ENCODE measurements around the gene SYT3.

SYT3 gene

DNA sequence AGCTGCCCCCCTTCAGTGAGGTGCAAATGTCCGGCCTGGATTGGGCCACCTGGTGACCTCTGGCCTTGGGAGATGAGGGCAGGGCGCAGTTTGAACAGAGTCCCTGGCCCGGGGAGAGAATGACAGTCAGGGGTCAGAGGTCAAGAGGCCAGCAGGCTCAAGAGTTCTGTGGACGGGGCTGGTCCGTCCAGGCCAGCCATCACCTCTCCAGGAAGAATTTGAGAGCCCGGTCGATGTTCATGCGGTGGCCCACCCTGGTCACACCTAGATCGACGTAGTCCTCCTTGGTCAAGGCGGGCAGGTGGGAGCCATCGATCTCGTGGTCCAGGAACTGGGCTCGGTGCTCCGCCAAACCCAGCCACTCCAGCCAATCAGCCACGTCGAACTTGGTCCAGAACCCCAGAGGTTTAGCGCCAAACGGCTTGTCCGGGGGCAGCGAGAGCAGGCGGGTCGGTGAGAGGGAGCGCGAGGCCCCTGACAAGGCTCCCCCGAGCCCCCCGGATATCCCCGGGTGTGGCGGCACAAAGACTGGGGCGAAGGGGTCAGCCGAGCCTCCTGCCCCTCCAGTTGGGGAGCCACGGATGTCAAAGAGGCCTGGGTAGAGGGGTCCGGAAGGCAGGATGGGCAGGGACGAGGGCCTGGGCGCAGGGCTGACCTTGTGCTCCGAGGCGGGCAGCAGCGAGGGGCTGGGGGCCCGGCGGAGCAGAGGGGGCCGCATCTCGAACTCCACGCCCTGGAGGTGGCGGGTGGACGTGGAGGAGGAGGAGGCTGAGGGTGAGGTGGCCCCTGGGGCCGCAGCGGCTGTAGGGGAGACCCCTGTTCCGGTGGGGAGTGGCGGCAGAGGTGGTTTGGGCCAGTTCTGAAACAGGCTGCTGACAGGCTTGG, 22.3 kb upstream of the SYT3 start:
- DNase-seq = no peak

DNA sequence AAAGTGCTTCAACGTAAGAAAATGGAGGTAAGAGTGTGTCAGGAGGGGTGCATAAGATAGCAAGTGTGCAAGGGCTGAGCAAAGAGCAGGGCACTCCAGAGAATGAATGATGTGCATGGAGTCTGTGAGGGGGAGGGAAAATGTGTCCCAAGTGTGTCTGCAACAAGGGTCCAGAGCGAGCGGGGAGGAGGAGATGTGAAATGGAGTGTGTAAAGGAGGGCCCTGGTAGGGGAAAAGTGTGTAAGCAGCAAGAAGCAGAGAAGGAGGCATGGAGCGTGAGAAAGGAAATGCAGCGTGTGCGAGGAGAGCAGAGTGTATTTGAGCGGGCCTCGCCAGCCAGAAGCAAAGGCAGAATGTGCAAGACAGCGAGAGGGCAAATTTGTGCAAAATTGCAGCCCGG, 21.3 kb upstream of the SYT3 start:
- no peak for DNase-seq

DNA sequence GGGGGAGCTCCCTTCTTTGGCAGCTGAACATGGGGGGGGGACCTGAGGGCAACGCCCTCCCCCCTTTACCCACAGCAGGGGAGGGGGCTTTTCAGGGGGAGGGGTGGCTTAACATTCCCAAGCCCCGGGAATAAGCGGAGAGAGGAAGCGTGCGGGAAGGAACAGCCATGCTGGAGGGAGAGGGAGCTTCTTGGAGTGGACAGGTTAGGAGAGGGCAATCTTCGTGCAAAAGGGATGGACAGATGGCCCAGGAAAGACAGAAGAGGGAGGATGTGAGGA, 20.3 kb upstream of the SYT3 start:
- DNase-seq = no peak

DNA sequence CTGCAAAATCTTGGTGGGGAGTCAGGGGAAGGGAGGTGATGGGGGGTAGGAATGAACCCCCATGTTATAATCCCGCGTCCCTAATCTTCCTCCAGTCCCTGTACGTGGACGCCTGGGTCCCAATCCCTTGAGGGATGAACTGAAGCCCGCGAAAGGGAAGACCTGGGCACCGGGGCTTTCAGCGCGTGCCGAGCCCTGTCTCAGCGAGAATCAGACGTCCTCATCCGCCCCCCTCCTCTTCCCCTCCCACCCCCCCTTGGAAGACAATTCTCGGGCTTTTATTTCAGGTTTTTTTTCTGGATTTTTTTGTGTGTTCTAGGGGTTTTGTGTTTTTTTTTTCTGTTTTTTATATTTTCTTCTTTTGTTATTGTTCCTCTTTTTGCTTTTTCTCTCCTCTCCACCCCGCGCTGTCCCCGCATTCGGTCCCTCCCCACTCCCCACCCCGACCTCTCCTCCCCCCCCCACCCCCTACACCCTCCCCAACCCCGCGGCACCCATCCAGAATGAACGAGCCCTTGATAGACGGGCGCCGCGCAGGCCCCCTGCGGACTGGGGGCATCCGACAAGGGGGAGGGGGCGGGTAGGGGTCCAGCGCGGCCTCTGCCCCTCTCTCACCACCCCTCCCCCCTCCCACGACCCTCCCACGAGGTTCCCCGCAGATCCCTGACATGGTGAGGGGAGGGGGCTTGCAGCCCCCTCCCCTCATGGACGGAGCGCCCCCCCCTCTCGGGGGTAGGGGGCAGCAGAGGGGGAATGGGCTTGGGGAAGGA, 19.8 kb upstream of the SYT3 start:
- no peak for DNase-seq

DNA sequence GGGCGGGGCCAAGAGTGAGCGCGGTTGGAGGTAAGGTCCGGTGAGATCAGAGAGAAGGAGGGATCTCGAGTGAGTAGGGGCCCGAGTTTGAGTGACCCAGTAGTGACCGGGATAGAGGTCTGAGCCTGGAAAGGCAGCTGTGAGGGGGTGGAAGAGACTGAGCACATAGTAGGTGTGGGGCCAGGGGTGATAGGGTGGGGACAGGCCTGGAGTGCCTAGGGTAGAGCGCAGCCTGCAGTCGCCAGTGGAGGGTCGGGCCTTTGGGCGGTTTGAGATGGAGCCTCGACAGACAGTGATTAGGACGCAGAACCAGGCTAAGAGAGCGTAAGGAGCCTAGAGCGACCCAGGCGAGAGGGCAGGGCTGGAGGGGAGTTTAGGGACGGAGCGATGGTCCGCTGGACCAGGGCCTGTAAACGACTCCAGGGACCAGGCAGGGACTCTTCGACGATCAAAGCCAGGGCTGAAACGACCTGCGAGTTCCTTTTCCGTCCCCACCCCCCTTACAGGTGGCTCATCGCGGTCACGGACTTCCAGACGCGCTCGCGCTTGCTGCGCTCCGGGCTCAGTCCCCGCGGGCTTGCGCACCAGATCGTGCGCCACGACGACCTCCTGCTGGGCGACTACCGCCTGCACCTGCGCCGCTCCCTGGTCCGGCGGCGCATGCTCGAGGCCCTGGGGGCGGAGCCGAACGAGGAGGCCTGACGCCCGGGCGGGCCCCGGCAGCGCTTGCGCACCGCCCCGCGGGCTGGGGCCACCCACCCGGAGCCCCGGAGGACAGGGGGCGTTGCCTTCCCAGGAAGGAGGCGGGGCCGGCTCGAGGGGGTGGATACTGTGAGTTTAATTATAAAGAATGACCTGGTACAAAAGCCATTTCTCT, 19.0 kb upstream of the SYT3 start:
- peak in 3 of 5 experiments; percentile 22 to 72 (median 33) for DNase-seq

DNA sequence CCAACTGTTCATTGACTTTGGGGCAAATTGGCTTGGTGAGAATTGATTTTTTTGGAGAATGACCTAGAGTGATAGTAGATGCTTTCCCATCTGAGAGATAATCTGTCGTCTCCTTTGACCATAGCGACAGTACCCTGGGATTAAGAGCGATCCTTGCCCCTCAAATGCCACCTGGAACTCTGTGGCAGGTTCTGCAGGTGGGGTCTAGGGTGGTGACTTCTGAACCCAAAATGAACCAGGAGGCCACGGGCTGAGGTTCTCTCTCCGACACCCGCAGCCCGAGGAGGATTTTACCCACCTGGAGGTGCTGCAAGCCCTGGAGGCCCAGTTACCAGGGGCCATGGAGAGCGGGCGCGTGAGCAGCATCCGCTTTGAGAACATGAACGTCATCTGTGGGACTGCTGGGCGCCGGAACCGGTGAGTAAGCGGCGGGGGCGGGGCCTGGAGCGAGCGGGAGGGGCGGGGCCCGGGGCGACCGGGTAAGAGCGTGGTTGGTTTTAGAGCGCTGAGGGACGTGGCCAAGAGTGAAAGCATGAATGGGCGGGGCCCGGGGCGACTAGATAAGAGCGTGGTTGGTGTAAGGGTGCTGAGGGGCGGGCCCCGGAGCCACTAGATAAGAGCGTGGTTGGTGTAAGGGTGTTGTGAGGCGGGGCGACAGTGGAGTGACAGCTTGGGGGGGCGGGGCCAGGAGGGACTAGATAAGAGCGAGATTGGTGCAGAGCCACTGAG, 18.2 kb upstream of the SYT3 start:
- peak in 4 of 5 experiments; percentile 24 to 90 (median 72) for DNase-seq

DNA sequence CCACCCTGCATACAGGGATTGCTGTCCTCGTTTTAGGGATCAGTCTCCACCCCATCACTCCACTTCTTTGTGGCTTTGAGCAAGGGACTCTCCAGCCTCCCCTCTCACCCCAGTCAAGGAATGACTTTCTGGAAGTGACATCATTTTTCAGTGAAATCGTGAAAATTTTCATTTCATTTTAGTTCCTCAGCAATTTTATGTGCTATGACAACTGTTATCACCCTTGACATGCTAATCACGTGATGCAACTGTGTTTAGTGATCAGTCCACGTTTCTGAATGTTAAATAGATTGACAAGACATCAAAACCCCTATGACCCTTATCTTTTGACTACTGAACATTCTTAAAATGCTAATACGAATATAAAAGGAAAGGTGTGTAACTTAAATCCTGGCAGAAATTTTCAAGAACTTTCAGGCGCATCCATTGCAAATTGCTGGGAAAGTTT, 17.6 kb upstream of the SYT3 start:
- no peak for DNase-seq

DNA sequence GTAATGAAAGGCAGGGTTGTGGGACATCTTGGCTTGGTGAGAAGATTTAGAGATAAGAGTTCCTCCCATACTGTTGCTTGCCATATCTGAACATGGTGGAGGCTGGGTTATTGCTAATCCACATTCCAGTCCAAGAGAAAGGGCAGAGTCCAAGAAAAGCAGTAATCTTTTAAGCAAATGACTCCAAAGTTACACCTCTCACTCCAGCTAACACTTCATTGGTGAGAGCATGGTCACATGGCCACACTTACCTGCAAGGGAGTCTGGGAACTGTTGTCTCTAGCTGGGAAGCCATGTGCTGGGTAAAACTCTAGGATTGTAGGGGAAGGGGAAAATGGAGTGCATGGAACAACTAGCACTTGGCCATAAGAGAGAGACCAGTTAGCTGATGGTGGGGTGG, 15.2 kb upstream of the SYT3 start:
- no peak for DNase-seq

DNA sequence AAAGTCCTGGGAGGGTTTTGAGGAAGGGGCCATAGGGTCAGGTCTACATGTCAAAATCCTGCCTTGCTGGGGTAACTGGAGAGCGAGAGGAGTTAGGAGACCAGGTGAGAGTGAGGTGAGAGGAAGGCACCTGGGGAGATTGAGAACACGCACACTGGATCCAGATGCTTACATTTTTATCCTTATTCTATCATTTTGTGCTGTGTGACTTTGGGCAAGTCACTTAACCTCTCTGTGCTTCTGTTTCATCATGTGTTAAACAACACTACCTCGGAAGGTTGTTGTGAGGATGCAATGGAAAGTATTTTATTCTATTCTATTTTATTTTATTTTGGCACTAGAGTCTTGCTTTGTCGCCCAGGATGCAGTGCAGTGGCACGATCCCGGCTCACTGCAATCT, 13.0 kb upstream of the SYT3 start:
- no peak for DNase-seq

DNA sequence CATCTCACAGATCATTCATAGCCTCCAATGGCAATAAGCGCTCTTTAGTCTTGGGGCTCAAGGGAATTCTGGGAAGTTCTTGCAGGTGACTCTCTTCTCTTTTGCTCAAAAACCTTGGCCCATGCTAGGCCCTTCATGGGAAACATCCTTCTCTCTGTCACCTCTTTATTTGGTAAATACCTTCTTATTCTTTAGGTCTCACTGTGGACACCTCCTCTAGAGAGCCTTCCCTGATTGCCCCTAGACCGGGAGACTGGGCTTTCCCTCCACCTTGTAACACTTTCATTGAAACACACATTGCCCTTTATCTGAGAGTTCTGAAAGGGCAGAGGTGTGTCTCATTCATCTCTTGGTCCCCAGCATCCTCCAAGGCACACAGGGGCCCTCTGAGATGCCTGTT, 11.5 kb upstream of the SYT3 start:
- no peak for DNase-seq

DNA sequence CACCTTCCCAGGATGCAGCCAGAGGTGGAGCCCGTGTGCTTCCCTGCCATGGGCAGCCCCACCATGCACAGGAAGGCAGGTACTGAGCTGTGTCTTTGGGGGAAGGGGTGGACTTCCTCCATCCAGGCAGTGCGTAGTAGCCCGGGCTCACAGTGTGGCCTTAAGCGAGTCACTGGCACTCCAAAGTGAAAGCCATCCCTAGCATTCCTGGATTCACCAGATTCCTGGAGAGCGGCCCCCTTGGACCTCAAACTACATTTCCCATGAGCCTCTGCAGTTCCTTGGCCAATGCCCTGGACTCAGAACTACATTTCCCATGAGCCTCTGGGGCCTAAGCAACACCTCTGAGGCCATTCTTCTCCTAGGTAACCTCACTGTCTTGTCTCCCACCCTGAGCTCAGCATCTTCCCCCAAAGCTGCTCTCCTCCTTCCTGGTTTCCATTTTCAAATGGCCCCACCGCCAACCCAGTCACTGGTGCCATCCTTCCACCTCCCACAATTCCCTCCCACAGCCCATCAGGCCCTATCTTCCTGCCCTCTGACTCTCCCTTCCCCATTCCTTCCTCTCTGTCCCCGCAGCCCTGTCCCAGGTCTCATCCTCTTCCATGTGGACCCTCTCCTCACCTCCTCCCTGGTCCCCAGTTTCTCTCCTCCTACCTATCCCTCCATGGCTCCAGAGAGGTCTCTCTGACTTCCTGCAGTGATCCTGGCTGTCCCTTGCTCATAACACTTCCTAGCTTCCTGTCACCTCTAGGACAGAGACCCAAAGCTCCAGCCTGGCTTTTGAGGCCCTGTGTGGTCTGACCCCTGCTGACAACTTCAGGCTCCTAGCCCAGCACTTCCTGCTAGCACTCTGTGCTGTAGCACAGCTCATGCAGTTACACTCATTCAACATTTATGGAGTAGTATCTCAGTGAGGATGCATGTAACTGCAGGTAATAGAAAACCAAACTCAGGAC, 10.0 kb upstream of the SYT3 start, which contains the start of gene C19orf81:
C19orf81 (plus strand) TSS at position 13 of the 959 bp plus-strand sequence; CDS start at position 13, 0 bp downstream.
- DNase-seq = no peak

DNA sequence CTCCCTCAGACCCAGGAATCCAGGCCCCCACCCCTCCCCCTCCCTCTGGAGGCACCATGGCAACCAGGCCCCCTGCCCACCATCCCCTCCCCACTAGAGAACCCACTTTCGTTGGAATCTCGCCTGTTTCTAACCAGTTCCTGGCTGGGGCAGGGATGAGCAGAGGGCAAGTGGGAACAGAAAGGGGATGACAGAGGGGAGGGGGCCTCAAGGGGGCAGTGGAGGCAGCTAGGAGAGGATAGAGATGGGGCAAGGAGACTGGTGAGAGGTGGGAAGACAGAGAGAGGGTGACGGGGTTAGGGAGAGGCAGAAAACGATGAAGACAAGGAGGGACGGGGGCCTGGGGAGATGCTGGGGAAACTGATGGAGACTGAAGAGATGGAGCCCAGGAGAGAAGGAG, 9.0 kb upstream of the SYT3 start:
- DNase-seq = no peak

DNA sequence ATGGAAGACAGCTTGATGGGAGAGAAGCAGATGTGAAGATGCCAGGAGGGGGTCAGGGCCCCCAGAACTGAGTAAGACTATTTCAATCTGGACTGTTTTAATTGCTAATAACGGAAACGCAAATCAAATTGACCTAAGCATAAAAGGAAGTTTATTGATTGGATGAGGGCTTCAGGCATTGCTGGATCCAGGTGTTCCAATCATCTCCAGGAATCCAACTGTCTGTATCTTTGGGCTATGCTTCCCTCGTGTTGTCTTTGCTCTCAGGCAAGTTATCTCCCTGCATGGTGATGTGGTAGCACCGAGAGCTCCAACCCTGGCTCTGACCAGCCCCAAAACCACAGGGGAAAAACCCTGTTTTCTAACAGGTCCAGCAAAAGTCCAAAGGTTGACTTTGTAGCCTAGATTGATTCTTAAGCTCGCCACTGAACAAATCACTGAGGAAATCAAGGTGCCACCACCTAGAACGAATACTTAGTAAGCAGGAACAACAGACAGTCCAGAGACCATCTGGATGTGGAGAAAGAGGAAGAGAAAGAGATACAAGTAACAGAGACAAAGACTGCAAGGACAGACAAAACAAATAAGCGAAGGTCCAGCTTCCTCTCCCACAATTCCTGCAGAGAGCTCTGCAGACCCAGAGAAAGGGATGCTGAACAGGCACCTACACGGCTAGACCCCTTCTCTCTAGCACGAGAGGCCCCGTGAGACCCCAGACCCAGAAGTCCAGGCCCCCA, 8.4 kb upstream of the SYT3 start:
- DNase-seq = no peak

DNA sequence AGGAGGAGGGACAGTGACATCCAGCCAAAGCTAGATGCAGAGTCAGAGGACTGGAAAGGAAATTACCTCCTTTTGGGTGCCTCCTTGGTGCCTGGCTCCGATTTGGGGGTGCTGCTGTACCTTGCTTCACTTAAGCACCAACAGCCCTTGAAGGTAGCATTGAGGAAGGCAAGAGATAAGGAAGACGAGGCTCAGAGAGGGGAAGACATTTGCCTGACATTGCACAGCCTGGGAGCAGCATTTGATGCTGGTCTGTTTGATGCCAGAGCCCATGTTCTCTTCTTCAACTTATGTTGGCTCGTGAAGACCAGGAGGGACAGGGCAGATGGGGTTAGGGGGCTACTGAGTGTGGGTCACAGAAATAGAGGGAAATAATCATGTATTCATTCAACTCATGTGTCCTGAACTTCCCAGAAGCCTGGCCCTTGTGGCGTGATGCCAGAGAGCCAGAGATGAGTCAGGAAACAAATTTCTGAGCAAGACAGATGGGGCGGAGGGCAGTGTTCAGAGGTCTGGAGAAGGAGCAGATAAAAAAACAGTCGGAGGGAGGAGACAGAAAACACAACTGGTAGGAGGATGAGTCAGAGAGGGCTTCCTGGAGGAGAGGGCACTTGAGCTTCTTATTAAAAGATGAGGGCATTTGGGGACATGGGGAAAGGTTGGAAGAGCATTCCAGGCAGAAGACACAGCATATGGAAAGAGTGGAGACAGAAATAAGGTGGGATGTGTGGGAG, 6.6 kb upstream of the SYT3 start:
- no peak for DNase-seq

DNA sequence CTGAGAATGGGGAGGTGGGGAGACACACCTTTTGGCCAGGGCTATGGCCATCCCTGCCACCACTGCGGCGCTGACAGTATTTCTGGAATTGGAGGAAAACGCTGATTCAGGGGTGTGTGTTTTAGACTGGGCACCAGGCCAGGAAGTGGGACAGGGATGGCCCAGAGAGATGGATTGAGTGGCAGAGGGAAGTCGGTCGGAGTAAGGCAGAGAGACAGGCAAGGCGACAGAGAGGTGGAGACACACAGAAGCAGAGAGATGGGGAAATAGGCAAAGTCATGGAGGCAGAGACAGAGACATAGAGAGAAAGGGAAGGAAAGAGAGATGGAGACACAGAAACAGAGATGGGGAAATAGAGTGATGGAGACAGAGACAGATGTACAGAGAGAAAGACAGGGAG, 5.4 kb upstream of the SYT3 start:
- DNase-seq = no peak

DNA sequence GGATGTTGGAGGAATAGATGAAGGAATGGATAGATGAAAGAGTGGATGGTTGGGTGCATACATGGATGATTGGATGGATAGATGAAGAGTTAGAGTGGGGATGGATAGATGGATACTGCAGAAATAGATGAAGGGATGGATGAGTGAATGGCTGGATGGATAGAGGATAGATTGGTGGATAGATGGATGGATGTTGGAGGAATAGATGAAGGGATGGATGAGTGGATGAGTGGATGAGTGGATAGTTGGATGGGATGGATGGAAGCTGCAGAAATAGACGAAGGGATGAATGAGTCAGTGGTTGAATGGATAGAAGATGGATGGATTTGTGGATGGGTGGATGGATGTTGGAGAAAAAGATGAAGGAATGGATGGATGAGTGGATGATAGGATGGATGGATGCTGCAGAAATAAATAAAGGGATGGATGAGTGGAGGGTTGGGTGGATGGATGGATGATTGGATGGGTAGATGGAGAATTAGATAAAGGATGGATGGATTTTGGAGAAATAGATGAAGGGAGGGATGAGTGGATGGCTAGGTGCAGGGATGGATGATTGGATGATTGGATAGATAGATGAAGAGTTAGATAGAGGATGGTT, 4.7 kb upstream of the SYT3 start:
- DNase-seq = no peak

DNA sequence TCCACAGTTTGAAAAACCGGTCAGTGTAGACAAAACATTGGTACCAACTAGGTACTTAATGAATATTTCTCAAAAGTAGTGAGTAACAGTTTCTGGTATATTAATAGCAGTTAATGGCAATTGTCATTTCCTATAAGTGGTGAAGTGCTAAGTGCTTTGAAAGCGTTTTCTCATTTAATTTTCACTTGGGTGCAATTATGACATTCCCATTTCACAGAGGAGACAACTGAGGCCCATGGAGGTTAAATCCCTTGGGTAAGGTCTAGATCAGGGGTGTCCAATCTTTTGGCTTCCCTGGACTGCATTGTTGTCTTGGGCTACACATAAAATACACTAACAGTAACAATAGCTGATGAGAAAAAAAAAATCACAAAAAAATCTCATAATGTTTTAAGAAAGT, 687 bp upstream of the SYT3 start:
- DNase-seq = no peak

DNA sequence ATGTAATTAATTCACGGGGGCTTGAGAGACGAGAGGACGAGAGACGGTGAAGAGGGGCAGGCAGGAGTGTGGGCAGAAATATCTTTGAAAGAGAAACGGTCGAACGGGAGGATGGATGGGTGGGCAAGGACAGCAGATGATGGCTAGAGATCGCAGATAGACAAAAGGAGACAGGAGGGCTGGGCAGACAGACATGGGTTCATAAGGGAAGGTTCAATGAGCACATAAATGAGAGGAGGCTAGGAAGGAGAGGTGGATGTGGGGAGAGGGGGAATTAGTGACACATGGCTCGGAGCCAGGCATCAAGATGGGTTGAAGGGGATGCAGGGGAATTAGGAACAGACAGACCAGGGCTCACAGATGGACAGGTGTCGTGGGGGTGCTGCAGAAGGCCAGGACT, 1.1 kb downstream of the SYT3 start:
- no peak for DNase-seq
